ENCODE results near the gene NFIX.

NFIX gene

GRCh38 chr19:13003081-13003480 is 7.8 kb downstream of the NFIX start:
- H3K27ac ChIP-seq, result peak overlapping the region in 17 of 21 experiments; percentile 12 to 97 (median 87)
- peak overlapping the region in 1 of 7 experiments; percentile 36 for H3K4me3 ChIP-seq

GRCh38 chr19:13004273-13004672 is 9.0 kb downstream of the NFIX start:
- H3K27ac ChIP-seq, result peak overlapping the region in 15 of 21 experiments; percentile 2 to 97 (median 87)
- no peak overlapping the region for H3K4me3 ChIP-seq

GRCh38 chr19:13005253-13005652 is 10.0 kb downstream of the NFIX start:
- Histone ChIP-seq H3K4me3 (no peak overlapping the region), H3K27ac (peak overlapping the region in 14 of 21 experiments; percentile 16 to 97 (median 91))

- no peak overlapping the region for H3K4me3 ChIP-seq
Observed at GRCh38 chr19:13005861-13006370, 10.6 kb downstream of the NFIX start.

GRCh38 chr19:13006431-13007281 is 11.4 kb downstream of the NFIX start:
- Histone ChIP-seq H3K27ac (peak overlapping the region in 19 of 21 experiments; percentile 6 to 97 (median 91)), H3K4me3 (no peak overlapping the region)

More at GRCh38 chr19:13005861-13006370, 10.6 kb downstream of the NFIX start:
- peak overlapping the region in 14 of 21 experiments; percentile 52 to 97 (median 91) for H3K27ac ChIP-seq

- no peak overlapping the region for H3K4me3 ChIP-seq
- peak overlapping the region in 20 of 21 experiments; percentile 6 to 97 (median 91) for H3K27ac ChIP-seq
Observed at GRCh38 chr19:13007292-13008045, 12.2 kb downstream of the NFIX start.

- H3K4me3 ChIP-seq, result no peak overlapping the region
- H3K27ac ChIP-seq, result peak overlapping the region in 17 of 21 experiments; percentile 20 to 97 (median 91)
Observed at GRCh38 chr19:13008926-13009787, 13.9 kb downstream of the NFIX start.

- Histone ChIP-seq H3K4me3 (peak overlapping the region in 1 of 7 experiments; percentile 4), H3K27ac (peak overlapping the region in 18 of 21 experiments; percentile 7 to 97 (median 91))
Observed at GRCh38 chr19:13010038-13010991, 15.0 kb downstream of the NFIX start.

GRCh38 chr19:13010992-13011652 is 15.8 kb downstream of the NFIX start:
- no peak overlapping the region for H3K4me3 ChIP-seq
- peak overlapping the region in 15 of 21 experiments; percentile 84 to 97 (median 92) for H3K27ac ChIP-seq

- Histone ChIP-seq H3K4me3 (peak overlapping the region in 4 of 7 experiments; percentile 11 to 44 (median 22)), H3K27ac (peak overlapping the region in 20 of 21 experiments; percentile 23 to 97 (median 91))
Observed at GRCh38 chr19:13011653-13012389, 16.5 kb downstream of the NFIX start.

- Histone ChIP-seq H3K27ac (peak overlapping the region; percentile 23 to 97 (median 91)), H3K4me3 (peak overlapping the region in 6 of 7 experiments; percentile 11 to 44 (median 22))
Observed at GRCh38 chr19:13012390-13012689, 17.1 kb downstream of the NFIX start.

GRCh38 chr19:13012690-13013608 is 17.7 kb downstream of the NFIX start:
- H3K4me3 ChIP-seq, result peak overlapping the region; percentile 4 to 44 (median 19)
- peak overlapping the region; percentile 45 to 97 (median 91) for H3K27ac ChIP-seq

GRCh38 chr19:13013649-13014048 is 18.4 kb downstream of the NFIX start:
- Histone ChIP-seq H3K4me3 (peak overlapping the region; percentile 4 to 44 (median 19)), H3K27ac (peak overlapping the region; percentile 45 to 97 (median 91))

GRCh38 chr19:13014101-13014920 is 19.0 kb downstream of the NFIX start:
- peak overlapping the region in 20 of 21 experiments; percentile 52 to 97 (median 91) for H3K27ac ChIP-seq
- peak overlapping the region in 6 of 7 experiments; percentile 10 to 44 (median 20) for H3K4me3 ChIP-seq

GRCh38 chr19:13014921-13015280 is 19.6 kb downstream of the NFIX start:
- Histone ChIP-seq H3K27ac (peak overlapping the region in 19 of 21 experiments; percentile 57 to 97 (median 91)), H3K4me3 (peak overlapping the region in 2 of 7 experiments; percentile 25 to 44)
